Kidney (tissue), 14 donors: ENCODE data around the gene DKKL1. TPM values are rescaled to one million over a fixed set of nuclear protein-coding genes. Genes with fewer than 3 reads are reported as not detected.

Experiments used
- DNase-seq, 5 donors: peaks; one replicate each; pipeline ENCODE4 v3.0.0-alpha.2; 2013 to 2020
- FAIRE-seq: peaks from 2 replicates; lab custom pipeline; 2012; peaks lifted over from hg19 to GRCh38; lab: Jason Lieb, UNC
- H3K27ac ChIP-seq, 2 donors: one replicate each; pipeline ENCODE4 v1.7.0; 2013; ENCODE audit warnings: low read depth in 2 of 2, low read length in 2 of 2, inconsistent platforms in 1 of 2
- H3K27me3 ChIP-seq: one replicate; pipeline ENCODE4 v1.7.1; 2013; ENCODE audit warnings: low read length, inconsistent platforms; ENCODE audit not compliant: control insufficient read depth, insufficient read depth
- H3K36me3 ChIP-seq, 3 donors: one replicate each; pipeline versions ENCODE4 v1.7.0 to v1.7.1; 2013; ENCODE audit warnings: low read length in 3 of 3, control low read depth in 1 of 3, inconsistent platforms in 1 of 3; ENCODE audit not compliant: insufficient read depth in 3 of 3, control insufficient read depth in 2 of 3
- H3K4me1 ChIP-seq, 3 donors: one replicate each; pipeline versions ENCODE4 v1.7.0 to v1.7.1; 2013; ENCODE audit warnings: low read length in 3 of 3, inconsistent platforms in 1 of 3, low read depth in 1 of 3; ENCODE audit not compliant: control insufficient read depth in 2 of 3, insufficient read depth in 2 of 3
- H3K4me3 ChIP-seq, 3 donors: one replicate each; pipeline versions ENCODE4 v1.7.0 to v1.8.1; 2013; ENCODE audit warnings: low read length in 3 of 3, control low read depth in 1 of 3, inconsistent platforms in 1 of 3
- H3K9ac ChIP-seq, 3 donors: one replicate each; pipeline versions ENCODE4 v1.7.0 to v1.7.1; 2013; ENCODE audit warnings: low read length in 3 of 3, control low read depth in 1 of 3, inconsistent platforms in 1 of 3
- H3K9me3 ChIP-seq, 3 donors: one replicate each; pipeline versions ENCODE4 v1.7.0 to v1.7.1; 2013; ENCODE audit warnings: low read length in 3 of 3, control low read depth in 1 of 3, inconsistent platforms in 1 of 3; ENCODE audit not compliant: control insufficient read depth in 2 of 3, insufficient read depth in 1 of 3
- intact Hi-C: fragments of 100-400 bp; cut with DNase I; formaldehyde crosslinking; loops from one replicate; pipeline ENCODE4 v1.11.1; 2022
- polyA plus RNA-seq: library from polyadenylated mRNA; stranded (reverse); fragments of 350-450 nt; fragmentation: Illumina TruSeq; extraction: RNeasy Lipid Tissue Mini Kit (QIAGEN cat#74804); gene quantifications from one replicate; pipeline ENCODE4 v1.2.3, GENCODE V29; 2014; ENCODE audit warnings: low read depth, low replicate concordance; ENCODE audit not compliant: insufficient read depth
- total RNA-seq: library from RNA; stranded (reverse); fragmentation: NEBNext Ultra II Directional; extraction: Animal tissue kit (Norgen Biotek cat#: 25700); gene quantifications from one replicate; pipeline ENCODE4 v1.2.1, GENCODE V29; 2021
- TF ChIP-seq, protein P1 (sequence below): IDR thresholded peaks from 3 replicates; pipeline ENCODE4 v1.5.1; 2012; ENCODE audit warnings: mild to moderate bottlenecking, moderate library complexity, borderline replicate concordance; ENCODE audit not compliant: insufficient read depth; ENCODE audit errors: extremely low read depth
- donor health status: control.
- donor health status: control.
- donor health status: control.
- donor health status: control.
- donor health status: control.
- donor health status: DM: yes; HTN: yes; CAD: no.
- donor health status: Normal renal cell carcinoma (clear cell type).

DKKL1 gene
- total and polyA plus RNA-seq, 2 donors from 2014 or later: 0.57 to 0.95 TPM

DNA sequence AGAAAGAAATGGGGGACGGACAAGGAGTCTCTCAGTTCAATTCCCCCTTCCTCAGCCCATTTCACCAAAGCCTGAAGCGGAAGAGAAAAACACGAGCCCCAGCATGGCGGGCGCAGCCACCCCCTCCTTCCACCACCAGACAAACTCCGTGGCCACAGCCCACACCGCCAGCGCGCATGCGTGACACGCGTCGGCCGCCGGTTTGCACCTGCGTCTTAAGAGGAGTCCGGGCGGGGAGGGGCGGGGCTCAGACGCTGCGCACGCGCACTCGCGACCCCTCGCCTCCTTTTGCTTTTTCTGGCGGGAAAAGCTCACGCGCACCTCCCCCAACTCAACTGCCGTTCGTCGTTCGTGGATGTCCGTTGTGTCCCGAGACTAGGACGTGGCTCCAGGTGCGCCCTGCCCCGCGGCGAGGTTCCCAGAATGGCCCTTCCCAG, 24.3 kb downstream of the DKKL1 start, which contains the start of gene KASH5:
KASH5 (plus strand) TSS at position 314 of the 437 bp plus-strand sequence. CDS start 2,635 bp downstream, outside the sequence.
- no peak within 1 kb of the TSS for H3K4me3 ChIP-seq
- no peaks in the 10 kb centered on the region for H3K27me3 ChIP-seq
- intact Hi-C loops: no loop called here

DNA sequence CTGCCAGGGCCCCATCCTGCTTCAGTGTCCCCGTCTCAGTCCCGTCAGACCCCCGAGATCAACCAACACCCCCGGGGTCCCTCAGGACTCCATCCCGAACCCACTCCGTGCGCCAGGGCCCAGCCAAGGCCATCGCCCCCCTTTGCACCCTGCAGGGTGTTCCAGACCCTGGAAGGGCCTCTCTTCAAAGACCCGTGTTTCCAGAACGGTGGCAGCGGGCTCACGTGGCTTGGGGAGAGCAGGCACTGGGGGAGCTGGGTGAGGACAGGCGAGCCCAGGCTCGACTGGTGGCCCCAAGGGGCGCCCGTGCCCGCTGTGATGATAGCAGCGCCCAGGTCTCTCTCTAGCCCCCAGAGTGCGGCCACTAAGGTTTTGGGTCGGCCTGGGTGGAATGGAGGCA, 25.7 kb downstream of the DKKL1 start:
- no peak for FAIRE-seq

More for the DNA sequence above, 24.3 kb downstream of the DKKL1 start, which contains the start of gene KASH5:
- TF ChIP-seq, protein P1, sequence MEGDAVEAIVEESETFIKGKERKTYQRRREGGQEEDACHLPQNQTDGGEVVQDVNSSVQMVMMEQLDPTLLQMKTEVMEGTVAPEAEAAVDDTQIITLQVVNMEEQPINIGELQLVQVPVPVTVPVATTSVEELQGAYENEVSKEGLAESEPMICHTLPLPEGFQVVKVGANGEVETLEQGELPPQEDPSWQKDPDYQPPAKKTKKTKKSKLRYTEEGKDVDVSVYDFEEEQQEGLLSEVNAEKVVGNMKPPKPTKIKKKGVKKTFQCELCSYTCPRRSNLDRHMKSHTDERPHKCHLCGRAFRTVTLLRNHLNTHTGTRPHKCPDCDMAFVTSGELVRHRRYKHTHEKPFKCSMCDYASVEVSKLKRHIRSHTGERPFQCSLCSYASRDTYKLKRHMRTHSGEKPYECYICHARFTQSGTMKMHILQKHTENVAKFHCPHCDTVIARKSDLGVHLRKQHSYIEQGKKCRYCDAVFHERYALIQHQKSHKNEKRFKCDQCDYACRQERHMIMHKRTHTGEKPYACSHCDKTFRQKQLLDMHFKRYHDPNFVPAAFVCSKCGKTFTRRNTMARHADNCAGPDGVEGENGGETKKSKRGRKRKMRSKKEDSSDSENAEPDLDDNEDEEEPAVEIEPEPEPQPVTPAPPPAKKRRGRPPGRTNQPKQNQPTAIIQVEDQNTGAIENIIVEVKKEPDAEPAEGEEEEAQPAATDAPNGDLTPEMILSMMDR: no peak
- DNase-seq (peak in 3 of 5 donors; percentile 33 to 96 (median 37)), FAIRE-seq (no peak)
- H3K4me1 ChIP-seq: no peaks in the 10 kb centered on the region
- H3K36me3 ChIP-seq: no peaks in the 10 kb centered on the region
- no peaks in the 10 kb centered on the region for H3K9me3 ChIP-seq
- no peak within 1 kb of the TSS for H3K27ac ChIP-seq
- no peak within 1 kb of the TSS for H3K9ac ChIP-seq

DNA sequence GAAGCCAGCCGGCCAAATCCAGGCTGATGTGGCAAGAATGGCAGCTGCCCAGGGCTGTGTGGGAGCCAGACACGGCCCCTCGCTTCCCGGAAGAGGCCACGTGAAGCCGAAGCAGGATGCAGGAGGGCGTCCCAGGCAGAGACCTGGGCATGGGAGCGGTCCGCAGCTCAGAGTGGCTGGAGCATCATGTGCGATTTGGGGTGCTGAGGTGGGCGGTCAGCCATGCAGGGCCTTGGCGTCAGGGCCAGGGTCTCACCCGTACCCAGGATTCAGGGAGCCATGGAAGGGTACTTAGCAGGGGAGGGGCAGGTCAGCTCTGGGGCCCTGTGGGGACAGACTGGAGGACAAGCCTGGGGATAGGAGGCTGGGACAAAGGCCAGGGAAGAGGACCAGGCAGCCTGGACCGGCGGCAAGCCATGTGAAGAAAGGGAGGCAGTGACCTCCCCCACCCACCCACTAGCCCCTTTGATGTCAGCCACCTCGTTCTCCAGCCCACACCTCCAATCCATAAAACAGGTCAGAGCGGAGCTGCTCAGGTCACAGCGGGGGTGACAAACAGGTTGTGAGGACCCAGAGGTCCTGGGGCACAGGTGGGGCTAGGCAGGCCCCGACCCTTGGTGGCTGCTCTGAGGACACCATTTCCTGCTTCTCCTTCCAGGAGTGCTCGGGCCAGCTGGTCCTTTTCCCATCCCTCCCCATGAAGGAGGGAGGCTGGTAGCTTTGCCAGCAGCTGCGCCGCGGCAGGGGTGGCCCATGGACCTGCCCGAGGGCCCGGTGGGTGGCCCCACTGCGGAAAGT, 26.7 kb downstream of the DKKL1 start:
- Histone ChIP-seq H3K36me3 (no peaks in the 10 kb centered on the region), H3K27ac (no peak overlapping the region), H3K9ac (no peak overlapping the region), H3K4me3 (no peak overlapping the region), H3K9me3 (no peaks in the 10 kb centered on the region), H3K4me1 (no peaks in the 10 kb centered on the region), H3K27me3 (no peaks in the 10 kb centered on the region)
- no peak for DNase-seq
- TF ChIP-seq, protein P1: no peak
- intact Hi-C loops: loop anchor here (10.0 kb wide), 1 partner anchor 54 kb away; the partner anchor contains the start of gene SLC17A7
- no peak for FAIRE-seq

More for the DNA sequence above, 25.7 kb downstream of the DKKL1 start:
- intact Hi-C loops: no loop called here
- Histone ChIP-seq H3K27ac (no peak overlapping the region), H3K36me3 (no peaks in the 10 kb centered on the region), H3K9me3 (no peaks in the 10 kb centered on the region), H3K9ac (no peak overlapping the region), H3K27me3 (no peaks in the 10 kb centered on the region), H3K4me3 (no peak overlapping the region), H3K4me1 (no peaks in the 10 kb centered on the region)
- TF ChIP-seq, protein P1: no peak
- no peak for DNase-seq
